ENCODE measurements around the gene ADAMTS12. TPM values are rescaled to one million over a fixed set of nuclear protein-coding genes. Genes with fewer than 3 reads are reported as not detected.
"Not testable (repeated sequence)": the region's sequence is repeated elsewhere in the genome, so short reads cannot be mapped to it uniquely, and the experiment has no call there.

ADAMTS12 gene
- polyA plus RNA-seq, 1 donor, result 4.2 TPM

GRCh38 chr5:33563983-33564908, 327.5 kb downstream of the ADAMTS12 start:
- no peaks in the 10 kb centered on the region for H3K27me3 ChIP-seq (ENCODE audit: control insufficient read depth, insufficient read depth, low read length)
- no CpG with 5 or more reads among the region's 2 CpGs for WGBS (ENCODE audit: insufficient coverage, low lambda C conversion rate)

GRCh38 chr5:33563530-33563929, 328.3 kb downstream of the ADAMTS12 start:
- H3K27me3 ChIP-seq (ENCODE audit: control insufficient read depth, insufficient read depth, low read length), result no peaks in the 10 kb centered on the region
- no CpG with 5 or more reads among the region's 2 CpGs for WGBS (ENCODE audit: insufficient coverage, low lambda C conversion rate)
- DNase-seq, result no peak

More at GRCh38 chr5:33563983-33564908, 327.5 kb downstream of the ADAMTS12 start:
- Histone ChIP-seq H3K9me3 (ENCODE audit: control insufficient read depth, low read depth, low read length) (no peaks in the 10 kb centered on the region), H3K36me3 (ENCODE audit: control insufficient read depth, insufficient read depth, low read length) (no peaks in the 10 kb centered on the region), H3K27ac (ENCODE audit: low read length) (no peak overlapping the region), H3K4me3 (ENCODE audit: low read length) (no peak overlapping the region), H3K4me1 (ENCODE audit: control insufficient read depth, insufficient read depth, low read length) (no peaks in the 10 kb centered on the region)
- no peak for DNase-seq

GRCh38 chr5:33558489-33558888, 333.3 kb downstream of the ADAMTS12 start:
- no peaks in the 10 kb centered on the region for H3K9me3 ChIP-seq (ENCODE audit: control insufficient read depth, low read depth, low read length)
- no peak overlapping the region for H3K4me3 ChIP-seq (ENCODE audit: low read length)
- no peaks in the 10 kb centered on the region for H3K36me3 ChIP-seq (ENCODE audit: control insufficient read depth, insufficient read depth, low read length)
- WGBS (ENCODE audit: insufficient coverage, low lambda C conversion rate), result no CpG with 5 or more reads among the region's 1 CpG
- DNase-seq, result no peak
- H3K27ac ChIP-seq (ENCODE audit: low read length), result no peak overlapping the region
- no peaks in the 10 kb centered on the region for H3K27me3 ChIP-seq (ENCODE audit: control insufficient read depth, insufficient read depth, low read length)
- H3K4me1 ChIP-seq (ENCODE audit: control insufficient read depth, insufficient read depth, low read length), result no peaks in the 10 kb centered on the region

More at GRCh38 chr5:33563530-33563929, 328.3 kb downstream of the ADAMTS12 start:
- no peak overlapping the region for H3K27ac ChIP-seq (ENCODE audit: low read length)
- H3K4me1 ChIP-seq (ENCODE audit: control insufficient read depth, insufficient read depth, low read length), result no peaks in the 10 kb centered on the region
- no peak overlapping the region for H3K4me3 ChIP-seq (ENCODE audit: low read length)
- H3K9me3 ChIP-seq (ENCODE audit: control insufficient read depth, low read depth, low read length), result no peaks in the 10 kb centered on the region
- H3K36me3 ChIP-seq (ENCODE audit: control insufficient read depth, insufficient read depth, low read length), result no peaks in the 10 kb centered on the region

GRCh38 chr5:33557605-33558004, 334.2 kb downstream of the ADAMTS12 start:
- H3K4me1 ChIP-seq (ENCODE audit: control insufficient read depth, insufficient read depth, low read length), result no peaks in the 10 kb centered on the region
- no peaks in the 10 kb centered on the region for H3K27me3 ChIP-seq (ENCODE audit: control insufficient read depth, insufficient read depth, low read length)
- H3K36me3 ChIP-seq (ENCODE audit: control insufficient read depth, insufficient read depth, low read length), result no peaks in the 10 kb centered on the region
- no peak overlapping the region for H3K4me3 ChIP-seq (ENCODE audit: low read length)
- no peaks in the 10 kb centered on the region for H3K9me3 ChIP-seq (ENCODE audit: control insufficient read depth, low read depth, low read length)
- no peak overlapping the region for H3K27ac ChIP-seq (ENCODE audit: low read length)
- no peak for DNase-seq
- WGBS (ENCODE audit: insufficient coverage, low lambda C conversion rate), result no CpG with 5 or more reads among the region's 3 CpGs

- no CpG with 5 or more reads among the region's 8 CpGs for WGBS (ENCODE audit: insufficient coverage, low lambda C conversion rate)
- no peak overlapping the region for H3K27ac ChIP-seq (ENCODE audit: low read length)
- no peak overlapping the region for H3K4me3 ChIP-seq (ENCODE audit: low read length)
- no peaks in the 10 kb centered on the region for H3K4me1 ChIP-seq (ENCODE audit: control insufficient read depth, insufficient read depth, low read length)
- no peaks in the 10 kb centered on the region for H3K9me3 ChIP-seq (ENCODE audit: control insufficient read depth, low read depth, low read length)
- no peak for DNase-seq
- no peaks in the 10 kb centered on the region for H3K36me3 ChIP-seq (ENCODE audit: control insufficient read depth, insufficient read depth, low read length)
- no peaks in the 10 kb centered on the region for H3K27me3 ChIP-seq (ENCODE audit: control insufficient read depth, insufficient read depth, low read length)
Measured at GRCh38 chr5:33556330-33557328, 335.2 kb downstream of the ADAMTS12 start.

- 100% methylated on average over 1 of the region's 6 CpGs for WGBS (ENCODE audit: insufficient coverage, low lambda C conversion rate)
- no peak for DNase-seq
- Histone ChIP-seq H3K9me3 (ENCODE audit: control insufficient read depth, low read depth, low read length) (no peaks in the 10 kb centered on the region), H3K4me3 (ENCODE audit: low read length) (no peak overlapping the region), H3K36me3 (ENCODE audit: control insufficient read depth, insufficient read depth, low read length) (no peaks in the 10 kb centered on the region), H3K27ac (ENCODE audit: low read length) (no peak overlapping the region), H3K4me1 (ENCODE audit: control insufficient read depth, insufficient read depth, low read length) (no peaks in the 10 kb centered on the region), H3K27me3 (ENCODE audit: control insufficient read depth, insufficient read depth, low read length) (no peaks in the 10 kb centered on the region)
Measured at GRCh38 chr5:33549982-33550567, 341.7 kb downstream of the ADAMTS12 start.

- H3K36me3 ChIP-seq (ENCODE audit: control insufficient read depth, insufficient read depth, low read length); H3K27me3 ChIP-seq (ENCODE audit: control insufficient read depth, insufficient read depth, low read length); H3K4me1 ChIP-seq (ENCODE audit: control insufficient read depth, insufficient read depth, low read length); DNase-seq; H3K27ac ChIP-seq (ENCODE audit: low read length); H3K9me3 ChIP-seq (ENCODE audit: control insufficient read depth, low read depth, low read length); H3K4me3 ChIP-seq (ENCODE audit: low read length): not testable (repeated sequence)
- WGBS (ENCODE audit: insufficient coverage, low lambda C conversion rate), result no CpG with 5 or more reads among the region's 10 CpGs
Measured at GRCh38 chr5:33539790-33540189, 352.0 kb downstream of the ADAMTS12 start.

GRCh38 chr5:33539212-33539611, 352.6 kb downstream of the ADAMTS12 start:
- H3K4me1 ChIP-seq (ENCODE audit: control insufficient read depth, insufficient read depth, low read length), result no peaks in the 10 kb centered on the region
- no peak overlapping the region for H3K27ac ChIP-seq (ENCODE audit: low read length)
- H3K27me3 ChIP-seq (ENCODE audit: control insufficient read depth, insufficient read depth, low read length), result no peaks in the 10 kb centered on the region
- no peaks in the 10 kb centered on the region for H3K9me3 ChIP-seq (ENCODE audit: control insufficient read depth, low read depth, low read length)
- H3K36me3 ChIP-seq (ENCODE audit: control insufficient read depth, insufficient read depth, low read length), result no peaks in the 10 kb centered on the region
- WGBS (ENCODE audit: insufficient coverage, low lambda C conversion rate), result 83% methylated on average over 1 of the region's 1 CpG
- no peak overlapping the region for H3K4me3 ChIP-seq (ENCODE audit: low read length)
- DNase-seq, result no peak

- no peak for DNase-seq
- Histone ChIP-seq H3K27ac (ENCODE audit: low read length) (no peak overlapping the region), H3K4me3 (ENCODE audit: low read length) (no peak overlapping the region), H3K4me1 (ENCODE audit: control insufficient read depth, insufficient read depth, low read length) (no peaks in the 10 kb centered on the region), H3K27me3 (ENCODE audit: control insufficient read depth, insufficient read depth, low read length) (no peaks in the 10 kb centered on the region), H3K9me3 (ENCODE audit: control insufficient read depth, low read depth, low read length) (no peaks in the 10 kb centered on the region), H3K36me3 (ENCODE audit: control insufficient read depth, insufficient read depth, low read length) (no peaks in the 10 kb centered on the region)
- WGBS (ENCODE audit: insufficient coverage, low lambda C conversion rate), result no CpG with 5 or more reads among the region's 2 CpGs
Measured at GRCh38 chr5:33538201-33538600, 353.6 kb downstream of the ADAMTS12 start.

- H3K4me1 ChIP-seq (ENCODE audit: control insufficient read depth, insufficient read depth, low read length), result no peaks in the 10 kb centered on the region
- no peaks in the 10 kb centered on the region for H3K9me3 ChIP-seq (ENCODE audit: control insufficient read depth, low read depth, low read length)
- DNase-seq, result no peak
- no peak overlapping the region for H3K27ac ChIP-seq (ENCODE audit: low read length)
- H3K27me3 ChIP-seq (ENCODE audit: control insufficient read depth, insufficient read depth, low read length), result no peaks in the 10 kb centered on the region
- no CpG with 5 or more reads among the region's 1 CpG for WGBS (ENCODE audit: insufficient coverage, low lambda C conversion rate)
- H3K4me3 ChIP-seq (ENCODE audit: low read length), result no peak overlapping the region
- no peaks in the 10 kb centered on the region for H3K36me3 ChIP-seq (ENCODE audit: control insufficient read depth, insufficient read depth, low read length)
Measured at GRCh38 chr5:33537240-33537639, 354.6 kb downstream of the ADAMTS12 start.

Data from large intestine (tissue), 3 donors.